ENCODE data around the gene TBL1XR1.
"Not testable (repeated sequence)": the region's sequence is repeated elsewhere in the genome, so short reads cannot be mapped to it uniquely, and the experiment has no call there.

TBL1XR1 gene

DNA sequence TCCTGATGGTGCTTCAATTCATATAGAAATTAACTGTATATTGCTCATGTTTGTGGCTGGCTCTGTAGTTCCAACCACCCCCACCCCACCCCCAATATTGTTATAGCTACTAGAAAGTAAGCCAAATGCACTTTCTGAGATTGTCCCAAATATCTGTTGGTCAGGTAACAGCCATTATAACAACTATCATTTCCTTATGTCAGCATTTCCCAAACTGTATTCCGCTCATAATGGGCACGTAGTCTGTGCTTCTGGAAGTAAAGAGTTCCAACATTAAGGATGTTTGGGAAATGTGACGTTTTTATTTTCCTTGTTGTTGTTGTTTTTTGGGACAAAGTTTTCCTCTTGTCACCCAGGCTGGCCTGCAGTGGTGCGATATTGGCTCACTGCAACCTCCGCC, 12.2 kb upstream of the TBL1XR1 start:
- no peak for DNase-seq (ENCODE audit: low read depth)
- TF ChIP-seq, protein P1, sequence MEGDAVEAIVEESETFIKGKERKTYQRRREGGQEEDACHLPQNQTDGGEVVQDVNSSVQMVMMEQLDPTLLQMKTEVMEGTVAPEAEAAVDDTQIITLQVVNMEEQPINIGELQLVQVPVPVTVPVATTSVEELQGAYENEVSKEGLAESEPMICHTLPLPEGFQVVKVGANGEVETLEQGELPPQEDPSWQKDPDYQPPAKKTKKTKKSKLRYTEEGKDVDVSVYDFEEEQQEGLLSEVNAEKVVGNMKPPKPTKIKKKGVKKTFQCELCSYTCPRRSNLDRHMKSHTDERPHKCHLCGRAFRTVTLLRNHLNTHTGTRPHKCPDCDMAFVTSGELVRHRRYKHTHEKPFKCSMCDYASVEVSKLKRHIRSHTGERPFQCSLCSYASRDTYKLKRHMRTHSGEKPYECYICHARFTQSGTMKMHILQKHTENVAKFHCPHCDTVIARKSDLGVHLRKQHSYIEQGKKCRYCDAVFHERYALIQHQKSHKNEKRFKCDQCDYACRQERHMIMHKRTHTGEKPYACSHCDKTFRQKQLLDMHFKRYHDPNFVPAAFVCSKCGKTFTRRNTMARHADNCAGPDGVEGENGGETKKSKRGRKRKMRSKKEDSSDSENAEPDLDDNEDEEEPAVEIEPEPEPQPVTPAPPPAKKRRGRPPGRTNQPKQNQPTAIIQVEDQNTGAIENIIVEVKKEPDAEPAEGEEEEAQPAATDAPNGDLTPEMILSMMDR (IDR thresholded peaks at IDR 0.05; ENCODE audit: low read length, missing control alignments): no peak
- no peak overlapping the region for H3K4me3 ChIP-seq (replicated peaks; ENCODE audit: low read depth, low read length)

DNA sequence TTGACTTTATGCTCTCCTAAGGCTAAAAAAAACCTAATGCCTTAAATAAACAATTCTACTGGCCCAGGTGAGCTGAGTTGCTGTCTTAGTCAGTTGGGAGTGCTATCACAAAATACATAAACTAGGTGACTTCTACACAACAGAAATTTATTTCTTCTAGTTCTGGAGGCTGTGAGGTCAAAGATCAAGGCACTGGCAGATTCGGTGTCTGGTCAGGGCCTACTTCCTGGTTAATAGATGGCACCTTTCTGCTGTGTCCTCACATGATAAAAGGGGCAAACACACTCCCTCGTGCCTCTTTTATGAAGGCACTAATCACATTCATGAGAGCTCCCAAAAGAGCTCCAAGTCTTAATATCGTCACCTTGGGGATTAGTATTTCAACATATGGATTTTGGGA, 11.5 kb upstream of the TBL1XR1 start:
- TF ChIP-seq, protein P1 (IDR thresholded peaks at IDR 0.05; ENCODE audit: low read length, missing control alignments): no peak
- H3K4me3 ChIP-seq (replicated peaks; ENCODE audit: low read depth, low read length): no peak overlapping the region
- DNase-seq (ENCODE audit: low read depth): no peak

DNA sequence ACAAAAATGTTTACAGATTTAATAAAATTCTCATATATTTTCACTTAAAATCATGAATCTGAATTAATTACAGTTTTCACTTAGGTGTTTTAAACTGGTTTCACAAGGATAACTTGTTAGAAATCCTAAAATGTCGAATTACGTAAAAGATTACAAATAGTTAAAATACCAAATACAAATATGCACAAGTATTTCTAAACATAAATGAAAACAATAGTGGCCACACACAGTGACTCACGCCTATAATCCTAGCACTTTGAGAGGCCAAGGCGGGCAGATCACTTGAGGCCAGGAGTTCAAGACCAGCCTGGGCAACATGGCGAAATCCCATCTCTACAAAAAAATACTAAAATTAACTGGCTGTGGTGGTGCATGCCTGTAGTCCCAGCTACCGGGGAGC, 10.9 kb upstream of the TBL1XR1 start:
- DNase-seq (ENCODE audit: low read depth): no peak
- TF ChIP-seq, protein P1 (IDR thresholded peaks at IDR 0.05; ENCODE audit: low read length, missing control alignments): no peak
- no peak overlapping the region for H3K4me3 ChIP-seq (replicated peaks; ENCODE audit: low read depth, low read length)

DNA sequence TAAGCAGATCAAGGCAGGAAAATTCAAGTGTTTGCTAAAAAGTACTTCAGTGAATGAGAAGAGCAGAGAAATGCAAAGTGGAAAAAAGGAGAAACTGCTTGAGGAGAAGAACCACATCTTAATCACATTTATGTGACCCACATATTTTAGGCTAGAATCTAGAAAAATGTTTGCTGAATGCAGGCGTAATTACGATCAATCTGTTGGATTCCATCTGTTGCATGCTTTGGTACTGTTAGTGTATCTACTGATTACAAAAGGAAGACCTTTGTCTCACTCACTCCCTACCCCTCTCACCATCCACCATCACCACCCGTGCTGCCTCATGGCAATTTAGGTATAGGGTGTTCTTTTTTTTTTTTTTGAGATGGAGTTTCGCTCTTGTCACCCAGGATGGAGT, 9.7 kb upstream of the TBL1XR1 start:
- H3K4me3 ChIP-seq (replicated peaks; ENCODE audit: low read depth, low read length): no peak overlapping the region
- DNase-seq (ENCODE audit: low read depth): no peak
- TF ChIP-seq, protein P1 (IDR thresholded peaks at IDR 0.05; ENCODE audit: low read length, missing control alignments): no peak

DNA sequence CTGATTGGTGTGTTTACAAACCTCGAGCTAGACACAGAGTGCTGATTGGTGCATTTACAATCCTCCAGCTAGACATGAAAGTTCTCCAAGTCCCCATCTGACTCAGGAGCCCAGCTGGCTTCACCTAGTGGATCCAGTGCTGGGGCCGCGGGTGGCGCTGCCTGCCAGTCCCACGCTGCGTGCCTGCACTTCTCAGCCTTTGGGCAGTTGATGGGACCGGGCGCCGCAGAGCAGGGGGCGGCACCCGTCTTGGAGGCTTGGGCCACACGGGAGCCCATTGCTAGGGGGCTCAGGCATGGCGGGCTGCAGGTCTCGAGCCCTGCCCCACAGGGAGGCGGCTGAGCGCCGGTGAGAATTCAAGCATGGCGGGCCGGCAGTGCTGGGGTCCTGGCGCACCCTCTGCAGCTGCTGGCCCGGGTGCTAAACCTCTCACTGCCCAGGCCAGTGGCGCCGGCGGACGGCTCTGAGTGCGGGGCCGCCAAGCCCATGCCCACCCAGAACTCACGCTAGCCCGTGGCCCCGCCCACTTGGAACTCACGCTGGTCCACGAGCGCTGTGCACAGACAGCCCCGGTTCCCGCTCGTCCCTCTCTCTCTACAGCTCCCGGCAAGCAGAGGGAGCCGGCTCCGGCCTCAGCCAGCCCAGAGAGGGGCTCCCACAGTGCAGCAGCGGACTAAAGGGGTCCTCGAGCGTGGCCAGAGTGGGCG, 6.6 kb upstream of the TBL1XR1 start:
- no peak for DNase-seq (ENCODE audit: low read depth)
- H3K4me3 ChIP-seq (replicated peaks; ENCODE audit: low read depth, low read length): no peak overlapping the region
- TF ChIP-seq, protein P1 (IDR thresholded peaks at IDR 0.05; ENCODE audit: low read length, missing control alignments): no peak

DNA sequence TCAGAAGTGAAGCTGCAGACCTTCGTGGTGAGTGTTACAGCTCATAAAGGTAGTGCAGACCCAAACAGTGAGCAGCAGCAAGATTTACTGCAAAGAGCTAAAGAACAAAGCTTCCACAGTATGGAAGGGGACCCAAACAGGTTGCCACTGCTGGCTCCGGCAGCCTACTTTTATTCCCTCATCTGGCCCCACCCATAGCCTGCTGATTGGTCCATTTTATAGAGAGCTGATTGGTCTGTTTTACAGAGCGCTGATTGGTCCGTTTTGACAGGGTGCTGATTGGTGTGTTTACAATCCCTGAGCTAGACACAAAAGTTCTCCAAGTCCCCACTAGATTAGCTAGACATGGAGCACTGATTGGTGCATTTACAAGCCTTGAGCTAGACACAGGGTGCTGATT, 5.7 kb upstream of the TBL1XR1 start:
- H3K4me3 ChIP-seq (replicated peaks; ENCODE audit: low read depth, low read length); DNase-seq (ENCODE audit: low read depth): not testable (repeated sequence)

DNA sequence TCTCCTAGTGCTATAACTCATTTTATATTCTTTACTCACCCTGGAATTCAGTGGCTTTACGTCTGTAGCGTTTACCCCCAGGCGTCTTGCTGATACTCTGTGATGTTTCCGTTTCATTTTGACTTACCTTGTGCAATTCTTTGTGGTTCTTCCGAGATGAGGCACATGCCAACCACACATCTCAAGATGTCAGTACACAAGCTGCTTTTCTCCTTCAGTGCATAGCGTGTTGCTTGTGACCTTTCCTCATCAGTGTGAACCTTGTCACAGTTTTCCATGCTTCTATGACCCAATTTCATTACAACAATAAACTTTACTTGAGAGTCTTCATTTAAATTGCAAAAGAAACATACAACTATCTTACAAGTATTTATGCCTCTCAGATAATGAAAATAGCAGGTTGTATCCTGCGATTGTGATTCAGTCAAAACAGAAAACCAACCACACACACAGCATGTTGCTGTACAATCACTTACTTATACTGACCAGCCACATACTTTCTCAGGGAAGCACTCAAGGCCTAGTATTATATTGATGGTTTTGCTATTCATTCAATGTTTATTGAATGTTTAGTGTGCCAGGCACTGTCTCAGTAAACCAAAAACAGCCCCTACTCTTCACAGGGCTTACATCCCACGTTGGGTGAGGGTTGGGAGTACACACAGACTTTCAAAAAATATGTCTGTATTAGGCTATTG, 4.6 kb upstream of the TBL1XR1 start:
- no peak for DNase-seq (ENCODE audit: low read depth)
- no peak overlapping the region for H3K4me3 ChIP-seq (replicated peaks; ENCODE audit: low read depth, low read length)
- TF ChIP-seq, protein P1 (IDR thresholded peaks at IDR 0.05; ENCODE audit: low read length, missing control alignments): no peak

Data from fibroblast of pulmonary artery (primary cell).